ENCODE results near the gene MAP4K2. TPM values are rescaled to one million over a fixed set of nuclear protein-coding genes. Genes with fewer than 3 reads are reported as not detected.

The MAP4K2 gene
- total and polyA plus RNA-seq, 2 experiments from 2014 or later: 9.9 to 42.6 TPM

DNA sequence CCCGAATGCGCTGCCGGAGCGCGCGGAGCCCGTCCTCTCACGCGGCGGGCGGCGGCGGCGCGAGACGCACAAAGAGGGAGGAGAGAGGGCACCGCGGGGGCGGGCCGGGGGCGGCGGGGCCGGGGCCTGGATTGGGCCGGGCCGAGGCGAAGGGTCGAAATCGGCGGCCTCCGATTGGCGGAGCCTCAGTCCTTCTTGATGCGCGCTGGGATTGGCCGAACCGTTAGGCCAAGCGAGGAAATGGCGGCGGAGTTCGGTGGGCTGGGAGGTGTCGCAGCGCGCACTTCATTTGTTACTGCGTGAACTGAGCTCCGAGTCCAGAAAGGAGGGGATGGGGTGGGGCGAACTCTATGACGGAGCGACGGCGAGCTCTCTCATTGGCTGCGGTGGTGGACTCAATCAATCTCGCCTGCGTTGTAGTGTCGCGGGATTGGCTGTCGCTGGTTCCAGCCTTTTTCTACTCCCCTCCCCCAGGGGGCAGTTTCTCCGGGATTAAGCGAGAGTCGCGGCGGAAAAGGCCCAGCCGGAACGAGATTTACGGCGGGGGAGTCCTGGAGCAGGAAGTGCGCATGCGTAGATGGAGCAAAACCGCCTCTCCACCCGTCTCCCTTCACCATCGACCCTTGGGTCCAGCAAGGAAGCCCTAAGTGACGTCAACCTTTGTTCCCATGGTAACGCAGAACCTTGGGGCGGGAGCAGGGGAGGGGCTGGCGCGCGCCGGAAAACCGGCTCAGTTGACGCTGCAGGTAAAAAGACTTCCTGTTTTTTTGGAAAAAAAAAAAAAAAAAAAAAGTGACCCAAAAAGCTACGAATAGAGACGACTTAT, 24.3 kb downstream of the MAP4K2 start, which contains the start of gene SF1 (continued):
- TF ChIP-seq, protein P1, sequence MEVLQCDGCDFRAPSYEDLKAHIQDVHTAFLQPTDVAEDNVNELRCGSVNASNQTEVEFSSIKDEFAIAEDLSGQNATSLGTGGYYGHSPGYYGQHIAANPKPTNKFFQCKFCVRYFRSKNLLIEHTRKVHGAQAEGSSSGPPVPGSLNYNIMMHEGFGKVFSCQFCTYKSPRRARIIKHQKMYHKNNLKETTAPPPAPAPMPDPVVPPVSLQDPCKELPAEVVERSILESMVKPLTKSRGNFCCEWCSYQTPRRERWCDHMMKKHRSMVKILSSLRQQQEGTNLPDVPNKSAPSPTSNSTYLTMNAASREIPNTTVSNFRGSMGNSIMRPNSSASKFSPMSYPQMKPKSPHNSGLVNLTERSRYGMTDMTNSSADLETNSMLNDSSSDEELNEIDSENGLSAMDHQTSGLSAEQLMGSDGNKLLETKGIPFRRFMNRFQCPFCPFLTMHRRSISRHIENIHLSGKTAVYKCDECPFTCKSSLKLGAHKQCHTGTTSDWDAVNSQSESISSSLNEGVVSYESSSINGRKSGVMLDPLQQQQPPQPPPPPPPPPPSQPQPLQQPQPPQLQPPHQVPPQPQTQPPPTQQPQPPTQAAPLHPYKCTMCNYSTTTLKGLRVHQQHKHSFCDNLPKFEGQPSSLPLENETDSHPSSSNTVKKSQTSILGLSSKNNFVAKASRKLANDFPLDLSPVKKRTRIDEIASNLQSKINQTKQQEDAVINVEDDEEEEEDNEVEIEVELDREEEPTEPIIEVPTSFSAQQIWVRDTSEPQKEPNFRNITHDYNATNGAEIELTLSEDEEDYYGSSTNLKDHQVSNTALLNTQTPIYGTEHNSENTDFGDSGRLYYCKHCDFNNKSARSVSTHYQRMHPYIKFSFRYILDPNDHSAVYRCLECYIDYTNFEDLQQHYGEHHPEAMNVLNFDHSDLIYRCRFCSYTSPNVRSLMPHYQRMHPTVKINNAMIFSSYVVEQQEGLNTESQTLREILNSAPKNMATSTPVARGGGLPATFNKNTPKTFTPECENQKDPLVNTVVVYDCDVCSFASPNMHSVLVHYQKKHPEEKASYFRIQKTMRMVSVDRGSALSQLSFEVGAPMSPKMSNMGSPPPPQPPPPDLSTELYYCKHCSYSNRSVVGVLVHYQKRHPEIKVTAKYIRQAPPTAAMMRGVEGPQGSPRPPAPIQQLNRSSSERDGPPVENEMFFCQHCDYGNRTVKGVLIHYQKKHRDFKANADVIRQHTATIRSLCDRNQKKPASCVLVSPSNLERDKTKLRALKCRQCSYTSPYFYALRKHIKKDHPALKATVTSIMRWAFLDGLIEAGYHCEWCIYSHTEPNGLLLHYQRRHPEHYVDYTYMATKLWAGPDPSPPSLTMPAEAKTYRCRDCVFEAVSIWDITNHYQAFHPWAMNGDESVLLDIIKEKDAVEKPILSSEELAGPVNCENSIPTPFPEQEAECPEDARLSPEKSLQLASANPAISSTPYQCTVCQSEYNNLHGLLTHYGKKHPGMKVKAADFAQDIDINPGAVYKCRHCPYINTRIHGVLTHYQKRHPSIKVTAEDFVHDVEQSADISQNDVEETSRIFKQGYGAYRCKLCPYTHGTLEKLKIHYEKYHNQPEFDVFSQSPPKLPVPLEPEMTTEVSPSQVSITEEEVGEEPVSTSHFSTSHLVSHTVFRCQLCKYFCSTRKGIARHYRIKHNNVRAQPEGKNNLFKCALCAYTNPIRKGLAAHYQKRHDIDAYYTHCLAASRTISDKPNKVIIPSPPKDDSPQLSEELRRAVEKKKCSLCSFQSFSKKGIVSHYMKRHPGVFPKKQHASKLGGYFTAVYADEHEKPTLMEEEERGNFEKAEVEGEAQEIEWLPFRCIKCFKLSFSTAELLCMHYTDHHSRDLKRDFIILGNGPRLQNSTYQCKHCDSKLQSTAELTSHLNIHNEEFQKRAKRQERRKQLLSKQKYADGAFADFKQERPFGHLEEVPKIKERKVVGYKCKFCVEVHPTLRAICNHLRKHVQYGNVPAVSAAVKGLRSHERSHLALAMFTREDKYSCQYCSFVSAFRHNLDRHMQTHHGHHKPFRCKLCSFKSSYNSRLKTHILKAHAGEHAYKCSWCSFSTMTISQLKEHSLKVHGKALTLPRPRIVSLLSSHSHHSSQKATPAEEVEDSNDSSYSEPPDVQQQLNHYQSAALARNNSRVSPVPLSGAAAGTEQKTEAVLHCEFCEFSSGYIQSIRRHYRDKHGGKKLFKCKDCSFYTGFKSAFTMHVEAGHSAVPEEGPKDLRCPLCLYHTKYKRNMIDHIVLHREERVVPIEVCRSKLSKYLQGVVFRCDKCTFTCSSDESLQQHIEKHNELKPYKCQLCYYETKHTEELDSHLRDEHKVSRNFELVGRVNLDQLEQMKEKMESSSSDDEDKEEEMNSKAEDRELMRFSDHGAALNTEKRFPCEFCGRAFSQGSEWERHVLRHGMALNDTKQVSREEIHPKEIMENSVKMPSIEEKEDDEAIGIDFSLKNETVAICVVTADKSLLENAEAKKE (CRISPR knock-in tag; IDR thresholded peaks at IDR 0.05): no peak
- TF ChIP-seq, protein P2, sequence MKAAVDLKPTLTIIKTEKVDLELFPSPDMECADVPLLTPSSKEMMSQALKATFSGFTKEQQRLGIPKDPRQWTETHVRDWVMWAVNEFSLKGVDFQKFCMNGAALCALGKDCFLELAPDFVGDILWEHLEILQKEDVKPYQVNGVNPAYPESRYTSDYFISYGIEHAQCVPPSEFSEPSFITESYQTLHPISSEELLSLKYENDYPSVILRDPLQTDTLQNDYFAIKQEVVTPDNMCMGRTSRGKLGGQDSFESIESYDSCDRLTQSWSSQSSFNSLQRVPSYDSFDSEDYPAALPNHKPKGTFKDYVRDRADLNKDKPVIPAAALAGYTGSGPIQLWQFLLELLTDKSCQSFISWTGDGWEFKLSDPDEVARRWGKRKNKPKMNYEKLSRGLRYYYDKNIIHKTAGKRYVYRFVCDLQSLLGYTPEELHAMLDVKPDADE (IDR thresholded peaks at IDR 0.05): no peak
- TF ChIP-seq NANOG (IDR thresholded peaks at IDR 0.05; ENCODE audit: borderline replicate concordance) (no peak), CREB1 (CRISPR knock-in tag; IDR thresholded peaks at IDR 0.05; ENCODE audit: low read depth) (peak; percentile 75), POLR2AphosphoS5 (IDR thresholded peaks at IDR 0.05; ENCODE audit: low read depth) (peak; percentile 96)
- TF ChIP-seq, protein P3, sequence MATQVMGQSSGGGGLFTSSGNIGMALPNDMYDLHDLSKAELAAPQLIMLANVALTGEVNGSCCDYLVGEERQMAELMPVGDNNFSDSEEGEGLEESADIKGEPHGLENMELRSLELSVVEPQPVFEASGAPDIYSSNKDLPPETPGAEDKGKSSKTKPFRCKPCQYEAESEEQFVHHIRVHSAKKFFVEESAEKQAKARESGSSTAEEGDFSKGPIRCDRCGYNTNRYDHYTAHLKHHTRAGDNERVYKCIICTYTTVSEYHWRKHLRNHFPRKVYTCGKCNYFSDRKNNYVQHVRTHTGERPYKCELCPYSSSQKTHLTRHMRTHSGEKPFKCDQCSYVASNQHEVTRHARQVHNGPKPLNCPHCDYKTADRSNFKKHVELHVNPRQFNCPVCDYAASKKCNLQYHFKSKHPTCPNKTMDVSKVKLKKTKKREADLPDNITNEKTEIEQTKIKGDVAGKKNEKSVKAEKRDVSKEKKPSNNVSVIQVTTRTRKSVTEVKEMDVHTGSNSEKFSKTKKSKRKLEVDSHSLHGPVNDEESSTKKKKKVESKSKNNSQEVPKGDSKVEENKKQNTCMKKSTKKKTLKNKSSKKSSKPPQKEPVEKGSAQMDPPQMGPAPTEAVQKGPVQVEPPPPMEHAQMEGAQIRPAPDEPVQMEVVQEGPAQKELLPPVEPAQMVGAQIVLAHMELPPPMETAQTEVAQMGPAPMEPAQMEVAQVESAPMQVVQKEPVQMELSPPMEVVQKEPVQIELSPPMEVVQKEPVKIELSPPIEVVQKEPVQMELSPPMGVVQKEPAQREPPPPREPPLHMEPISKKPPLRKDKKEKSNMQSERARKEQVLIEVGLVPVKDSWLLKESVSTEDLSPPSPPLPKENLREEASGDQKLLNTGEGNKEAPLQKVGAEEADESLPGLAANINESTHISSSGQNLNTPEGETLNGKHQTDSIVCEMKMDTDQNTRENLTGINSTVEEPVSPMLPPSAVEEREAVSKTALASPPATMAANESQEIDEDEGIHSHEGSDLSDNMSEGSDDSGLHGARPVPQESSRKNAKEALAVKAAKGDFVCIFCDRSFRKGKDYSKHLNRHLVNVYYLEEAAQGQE (IDR thresholded peaks at IDR 0.05; ENCODE audit: unreplicated experiment): no peak
